Endometrial microvascular endothelial cells (primary cell): Measurements from ENCODE around the gene CAP1. TPM values are rescaled to one million over a fixed set of nuclear protein-coding genes. Genes with fewer than 3 reads are reported as not detected.
"Not testable (repeated sequence)": the region's sequence is repeated elsewhere in the genome, so short reads cannot be mapped to it uniquely, and the experiment has no call there.

Experiments used
- in situ Hi-C: cut with HindIII; loops from 2 replicates; pipeline ENCODE4 v1.10.0; 2017; ENCODE audit warnings: low sequenced_read_pairs, low pct_unique_long_range_greater_than_20kb; ENCODE audit errors: inconsistent ontology term
- total RNA-seq: library from RNA; depleted of rRNA; stranded (reverse); fragments of >200 nt; gene quantifications from one replicate; pipeline ENCODE4 v1.2.3, GENCODE V29; 2015; ENCODE audit errors: inconsistent ontology term

CAP1 gene
- total RNA-seq, 1 donor from 2014 or later = 549 TPM

- in situ Hi-C loops = no loop called here
Observed at GRCh38 chr1:40056519-40057309, 16.2 kb downstream of the CAP1 start.

GRCh38 chr1:40057310-40058030 is 16.9 kb downstream of the CAP1 start:
- in situ Hi-C loops = no loop called here

GRCh38 chr1:40058097-40058452 is 17.5 kb downstream of the CAP1 start:
- in situ Hi-C loops = no loop called here

- in situ Hi-C loops = no loop called here
Observed at GRCh38 chr1:40058453-40059337, 18.2 kb downstream of the CAP1 start.

- in situ Hi-C loops = no loop called here
Observed at GRCh38 chr1:40059338-40059959, 18.9 kb downstream of the CAP1 start.

- in situ Hi-C loops = no loop called here
Observed at GRCh38 chr1:40059960-40060750, 19.6 kb downstream of the CAP1 start.

- in situ Hi-C loops = no loop called here
Observed at GRCh38 chr1:40064797-40065499, 24.4 kb downstream of the CAP1 start.

GRCh38 chr1:40067023-40067422 is 26.5 kb downstream of the CAP1 start:
- in situ Hi-C loops = no loop called here

- in situ Hi-C loops = no loop called here
Observed at GRCh38 chr1:40067851-40068250, 27.3 kb downstream of the CAP1 start.

GRCh38 chr1:40072142-40072541 is 31.6 kb downstream of the CAP1 start:
- in situ Hi-C loops = no loop called here

- in situ Hi-C loops = no loop called here
Observed at GRCh38 chr1:40073062-40073461, 32.5 kb downstream of the CAP1 start.

- in situ Hi-C loops = no loop called here
Observed at GRCh38 chr1:40075266-40075665, 34.7 kb downstream of the CAP1 start.

GRCh38 chr1:40076895-40077312 is 36.4 kb downstream of the CAP1 start:
- in situ Hi-C loops = no loop called here

- in situ Hi-C loops = no loop called here
Observed at GRCh38 chr1:40078512-40079333, 38.2 kb downstream of the CAP1 start.

GRCh38 chr1:40079774-40080400 is 39.4 kb downstream of the CAP1 start:
- in situ Hi-C loops = no loop called here

- in situ Hi-C loops = no loop called here
Observed at GRCh38 chr1:40081871-40082270, 41.3 kb downstream of the CAP1 start.

GRCh38 chr1:40084750-40085149 is 44.2 kb downstream of the CAP1 start:
- in situ Hi-C loops = not testable (repeated sequence)
